Osteoblast (primary cell): Measurements from ENCODE around the gene OXSR1. TPM values are rescaled to one million over a fixed set of nuclear protein-coding genes. Genes with fewer than 3 reads are reported as not detected.
A peak's percentile ranks its signal among the peaks of the same experiment; 100 is the strongest.

ENCODE experiments used
- DNase-seq: peaks from one replicate; pipeline ENCODE4 v3.0.0; 2011; ENCODE audit warnings: low spot score, mixed read lengths; ENCODE audit not compliant: insufficient read length; ENCODE audit errors: missing footprints
- H2AFZ ChIP-seq: 2 replicates; pipeline ENCODE4 v1.6.0; 2011; ENCODE audit warnings: mild to moderate bottlenecking, low read length
- H3K27ac ChIP-seq: 2 replicates; pipeline ENCODE4 v1.5.1; 2011; ENCODE audit warnings: mild to moderate bottlenecking, low read depth, low read length, moderate library complexity
- H3K27me3 ChIP-seq: 2 replicates; pipeline ENCODE4 v1.6.0; 2012; ENCODE audit warnings: mild to moderate bottlenecking, control low read depth, inconsistent platforms, low read length, moderate library complexity; ENCODE audit not compliant: insufficient read depth
- H3K36me3 ChIP-seq: 2 replicates; pipeline ENCODE4 v1.5.1; 2011; ENCODE audit warnings: mild to moderate bottlenecking, low read length, control low read depth, moderate library complexity; ENCODE audit not compliant: insufficient read depth
- H3K4me1 ChIP-seq: 2 replicates; pipeline ENCODE4 v1.5.1; 2011; ENCODE audit warnings: mild to moderate bottlenecking, low read length, control low read depth, moderate library complexity; ENCODE audit not compliant: insufficient read depth
- H3K4me2 ChIP-seq: 2 replicates; pipeline ENCODE4 v1.6.0; 2011; ENCODE audit warnings: mild to moderate bottlenecking, low read length; ENCODE audit not compliant: insufficient read depth
- H3K4me3 ChIP-seq: fragments of 200-600 bp; sonication (generic); 3 replicates; pipeline ENCODE4 v1.5.1; 2012; ENCODE audit warnings: mild to moderate bottlenecking, low read length, inconsistent platforms; ENCODE audit not compliant: insufficient read depth
- H3K79me2 ChIP-seq: 2 replicates; pipeline ENCODE4 v1.6.0; 2012; ENCODE audit warnings: mild to moderate bottlenecking, low read length, control low read depth, inconsistent platforms; ENCODE audit not compliant: insufficient read depth
- H3K9me3 ChIP-seq: 2 replicates; pipeline ENCODE4 v1.5.1; 2011; ENCODE audit warnings: low read depth, low read length, control low read depth
- H4K20me1 ChIP-seq: 2 replicates; pipeline ENCODE4 v1.6.0; 2012; ENCODE audit warnings: mild to moderate bottlenecking, low read length, control low read depth; ENCODE audit not compliant: insufficient read depth
- total RNA-seq: library from RNA; depleted of rRNA; stranded (reverse); fragments of >200 nt; gene quantifications from 2 replicates; pipeline ENCODE4 v1.2.3, GENCODE V29; 2012
- TF ChIP-seq, protein P1 (sequence below): IDR thresholded peaks from 2 replicates; pipeline ENCODE4 v1.5.1; 2011; ENCODE audit warnings: mild to moderate bottlenecking, low read depth, low read length, moderate library complexity; ENCODE audit errors: extremely low read depth

Gene OXSR1
- total RNA-seq: 44.2 and 50.3 TPM in 2 replicates

DNA sequence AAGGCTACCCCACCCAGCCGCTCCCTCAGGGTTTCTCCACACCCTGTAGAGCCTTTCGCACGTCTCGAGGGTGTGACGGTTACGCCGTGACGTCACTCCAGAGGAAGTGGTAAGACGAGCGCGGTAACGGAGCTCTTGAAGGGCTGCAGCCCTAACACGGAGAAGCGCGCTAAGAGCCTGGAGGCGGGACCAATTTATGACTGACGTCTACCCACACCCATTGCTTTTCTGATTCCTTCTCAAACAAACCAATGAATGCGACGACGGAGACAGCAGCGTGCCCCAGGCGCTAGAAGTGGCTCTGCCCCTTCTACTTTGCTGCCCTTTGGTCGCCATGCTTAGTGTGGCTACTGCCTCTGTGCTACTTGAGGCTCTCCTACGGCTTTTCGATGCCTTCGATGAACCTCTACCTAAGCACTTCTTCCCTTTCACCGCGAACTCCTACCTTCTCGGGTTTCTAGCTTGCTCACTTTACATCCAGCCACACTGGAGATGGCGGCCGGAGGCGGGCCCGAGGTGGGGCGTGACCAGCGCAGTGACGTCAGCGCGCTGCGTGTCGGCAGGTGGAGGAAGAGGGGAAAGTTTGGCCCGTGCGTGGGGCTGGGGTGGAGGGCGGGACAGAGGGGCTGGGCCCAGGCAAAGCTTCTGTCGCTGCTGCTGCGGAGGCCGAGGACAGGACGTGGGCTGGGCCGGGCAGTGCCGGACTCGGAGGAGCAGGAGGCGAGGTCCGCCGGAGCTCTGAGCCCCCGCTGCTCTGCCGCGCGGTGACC, at the start of gene OXSR1:
OXSR1 (plus strand) TSS at position 586 of the 770 bp plus-strand sequence. CDS start 340 bp downstream, outside the sequence.
- Histone ChIP-seq H3K4me3 (peak within 1 kb of the TSS; percentile 83), H3K27me3 (no peaks in the 10 kb centered on the region), H3K4me2 (peak within 1 kb of the TSS; percentile 97), H2AFZ (peak within 1 kb of the TSS; percentile 97), H3K9me3 (no peaks in the 10 kb centered on the region), H3K79me2 (peaks cover 39% of the 10 kb centered on the region), H3K27ac (peak within 1 kb of the TSS; percentile 99), H3K36me3 (no peaks in the 10 kb centered on the region), H4K20me1 (no peaks in the 10 kb centered on the region), H3K4me1 (peaks cover 36% of the 10 kb centered on the region)
- peak; percentile 98 for DNase-seq
- TF ChIP-seq, protein P1, sequence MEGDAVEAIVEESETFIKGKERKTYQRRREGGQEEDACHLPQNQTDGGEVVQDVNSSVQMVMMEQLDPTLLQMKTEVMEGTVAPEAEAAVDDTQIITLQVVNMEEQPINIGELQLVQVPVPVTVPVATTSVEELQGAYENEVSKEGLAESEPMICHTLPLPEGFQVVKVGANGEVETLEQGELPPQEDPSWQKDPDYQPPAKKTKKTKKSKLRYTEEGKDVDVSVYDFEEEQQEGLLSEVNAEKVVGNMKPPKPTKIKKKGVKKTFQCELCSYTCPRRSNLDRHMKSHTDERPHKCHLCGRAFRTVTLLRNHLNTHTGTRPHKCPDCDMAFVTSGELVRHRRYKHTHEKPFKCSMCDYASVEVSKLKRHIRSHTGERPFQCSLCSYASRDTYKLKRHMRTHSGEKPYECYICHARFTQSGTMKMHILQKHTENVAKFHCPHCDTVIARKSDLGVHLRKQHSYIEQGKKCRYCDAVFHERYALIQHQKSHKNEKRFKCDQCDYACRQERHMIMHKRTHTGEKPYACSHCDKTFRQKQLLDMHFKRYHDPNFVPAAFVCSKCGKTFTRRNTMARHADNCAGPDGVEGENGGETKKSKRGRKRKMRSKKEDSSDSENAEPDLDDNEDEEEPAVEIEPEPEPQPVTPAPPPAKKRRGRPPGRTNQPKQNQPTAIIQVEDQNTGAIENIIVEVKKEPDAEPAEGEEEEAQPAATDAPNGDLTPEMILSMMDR: no peak

DNA sequence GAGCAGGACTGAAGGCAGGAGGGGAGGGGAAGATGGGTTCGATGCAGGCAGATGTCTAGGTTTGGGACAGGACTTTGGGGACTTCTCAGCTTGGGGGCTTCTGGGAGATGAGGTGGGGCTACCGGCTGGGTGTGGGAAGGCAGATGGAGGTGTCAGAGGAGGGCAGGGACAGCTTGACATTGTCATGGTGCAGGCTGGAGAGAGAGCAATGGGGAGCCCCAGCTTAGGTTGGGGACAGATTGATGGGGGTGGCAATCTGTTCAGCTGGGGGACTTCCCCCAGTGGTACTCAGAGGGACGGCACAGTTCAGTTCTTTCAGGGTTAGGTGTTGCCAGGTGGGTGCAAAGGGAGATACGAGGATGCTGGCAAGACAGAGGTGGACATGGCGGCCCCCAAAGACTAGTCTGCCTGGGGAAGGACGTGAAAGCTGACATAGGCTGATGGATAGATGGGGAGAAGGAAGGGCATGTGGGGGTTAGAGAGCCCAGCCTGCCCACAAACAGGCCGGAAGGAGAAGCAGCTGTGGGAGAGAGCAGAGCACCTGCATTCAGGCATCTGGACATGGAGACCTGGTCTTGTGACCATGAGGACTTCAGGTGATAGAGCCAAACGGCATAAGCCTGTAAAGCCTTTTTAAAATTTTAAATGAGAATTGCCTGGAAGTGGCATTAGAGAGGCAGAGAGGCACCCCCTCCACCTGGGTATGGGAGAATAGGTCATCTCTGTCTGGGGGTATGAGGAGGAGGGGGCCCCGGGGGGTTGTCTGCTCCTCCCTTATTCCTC, 49.5 kb upstream of the OXSR1 start:
- H3K4me1 ChIP-seq: no peaks in the 10 kb centered on the region
- no peaks in the 10 kb centered on the region for H3K79me2 ChIP-seq
- H3K27ac ChIP-seq: no peak overlapping the region
- H3K27me3 ChIP-seq: peaks cover 13% of the 10 kb centered on the region
- H3K4me3 ChIP-seq: no peak overlapping the region
- H2AFZ ChIP-seq: no peak overlapping the region
- peak; percentile 72 for DNase-seq
- TF ChIP-seq, protein P1: no peak
- no peaks in the 10 kb centered on the region for H4K20me1 ChIP-seq
- H3K36me3 ChIP-seq: no peaks in the 10 kb centered on the region
- no peaks in the 10 kb centered on the region for H3K9me3 ChIP-seq
- H3K4me2 ChIP-seq: no peak overlapping the region

DNA sequence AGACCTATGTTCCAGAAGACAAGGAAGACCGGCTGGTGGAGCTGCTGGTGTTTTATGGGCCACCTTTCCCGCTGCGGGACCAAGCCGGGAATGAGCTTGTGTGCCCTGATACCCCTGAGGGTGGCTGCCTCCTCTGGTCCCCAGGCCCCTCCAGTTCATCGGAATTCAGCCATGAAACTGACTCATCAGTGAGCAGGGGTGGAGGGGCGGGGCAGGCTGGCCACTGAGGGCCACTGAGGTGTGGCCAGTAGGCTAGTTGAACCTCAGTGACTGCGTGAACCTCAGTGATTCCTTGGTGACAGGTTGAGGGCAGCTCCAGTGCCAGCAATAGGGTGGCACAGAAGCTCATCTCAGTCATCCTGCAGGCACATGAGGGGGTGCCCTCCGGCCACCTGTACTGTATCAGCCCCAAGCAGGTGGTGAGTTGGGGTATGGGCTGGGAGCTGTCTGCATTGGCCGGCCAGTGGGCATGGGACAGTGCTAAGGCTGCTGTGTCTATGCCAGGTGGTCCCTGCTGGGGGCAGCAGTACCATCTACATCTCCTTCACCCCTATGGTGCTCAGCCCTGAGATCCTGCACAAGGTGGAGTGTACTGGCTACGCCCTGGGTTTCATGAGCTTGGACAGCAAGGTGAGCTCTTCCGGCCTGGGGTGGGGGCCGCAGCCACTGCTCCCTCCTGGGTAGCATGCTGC, 48.7 kb upstream of the OXSR1 start:
- Histone ChIP-seq H3K27ac (no peak overlapping the region), H3K4me2 (no peak overlapping the region), H3K27me3 (peaks cover 13% of the 10 kb centered on the region), H3K9me3 (no peaks in the 10 kb centered on the region), H2AFZ (no peak overlapping the region), H3K79me2 (no peaks in the 10 kb centered on the region), H3K4me3 (no peak overlapping the region), H3K4me1 (no peaks in the 10 kb centered on the region), H3K36me3 (no peaks in the 10 kb centered on the region), H4K20me1 (no peaks in the 10 kb centered on the region)
- TF ChIP-seq, protein P1: no peak
- DNase-seq: peak; percentile 69
